ENCODE data around the gene TCF4. TPM values are rescaled to one million over a fixed set of nuclear protein-coding genes. Genes with fewer than 3 reads are reported as not detected.

Gene TCF4
- total RNA-seq, 1 donor from 2014 or later, result 143 TPM

GRCh38 chr18:55557211-55557610 lies 30.8 kb downstream of the TCF4 start:
- H3K9me3 ChIP-seq, result no peaks in the 10 kb centered on the region
- no peaks in the 10 kb centered on the region for H3K27me3 ChIP-seq
- intact Hi-C loops (cut with DNase I), result no loop called here
- H3K36me3 ChIP-seq, result no peaks in the 10 kb centered on the region
- H3K27ac ChIP-seq, result no peak overlapping the region
- no peak for TF ChIP-seq CTCF (IDR thresholded peaks at IDR 0.05)
- no peak overlapping the region for H3K4me3 ChIP-seq
- ATAC-seq, result no peak
- DNase-seq, result no peak
- H3K4me1 ChIP-seq, result no peaks in the 10 kb centered on the region

- no peak for TF ChIP-seq CTCF (IDR thresholded peaks at IDR 0.05)
- no peaks in the 10 kb centered on the region for H3K36me3 ChIP-seq
- no peaks in the 10 kb centered on the region for H3K27me3 ChIP-seq
- H3K27ac ChIP-seq, result no peak overlapping the region
- DNase-seq (no peak), ATAC-seq (no peak)
- intact Hi-C loops (cut with DNase I), result no loop called here
- no peak overlapping the region for H3K4me3 ChIP-seq
- no peaks in the 10 kb centered on the region for H3K9me3 ChIP-seq
- no peaks in the 10 kb centered on the region for H3K4me1 ChIP-seq
Measured at GRCh38 chr18:55555395-55556027, 32.5 kb downstream of the TCF4 start.

- ATAC-seq (no peak), DNase-seq (no peak)
- H3K4me3 ChIP-seq, result no peak overlapping the region
- intact Hi-C loops (cut with DNase I), result no loop called here
- no peaks in the 10 kb centered on the region for H3K9me3 ChIP-seq
- H3K27me3 ChIP-seq, result no peaks in the 10 kb centered on the region
- TF ChIP-seq CTCF (IDR thresholded peaks at IDR 0.05), result no peak
- no peak overlapping the region for H3K27ac ChIP-seq
- no peaks in the 10 kb centered on the region for H3K36me3 ChIP-seq
- no peaks in the 10 kb centered on the region for H3K4me1 ChIP-seq
Measured at GRCh38 chr18:55552526-55553189, 35.3 kb downstream of the TCF4 start.

- H3K36me3 ChIP-seq, result no peaks in the 10 kb centered on the region
- no peak overlapping the region for H3K4me3 ChIP-seq
- no peak overlapping the region for H3K27ac ChIP-seq
- ATAC-seq (no peak), DNase-seq (no peak)
- H3K27me3 ChIP-seq, result no peaks in the 10 kb centered on the region
- no peaks in the 10 kb centered on the region for H3K4me1 ChIP-seq
- intact Hi-C loops (cut with DNase I), result no loop called here
- no peaks in the 10 kb centered on the region for H3K9me3 ChIP-seq
- no peak for TF ChIP-seq CTCF (IDR thresholded peaks at IDR 0.05)
Measured at GRCh38 chr18:55551227-55551626, 36.8 kb downstream of the TCF4 start.

- no peak overlapping the region for H3K4me3 ChIP-seq
- DNase-seq, result no peak
- no peak for TF ChIP-seq CTCF (IDR thresholded peaks at IDR 0.05)
Measured at GRCh38 chr18:55550471-55550870, 37.5 kb downstream of the TCF4 start.

More at GRCh38 chr18:55550471-55550870, 37.5 kb downstream of the TCF4 start:
- intact Hi-C loops (cut with DNase I), result no loop called here
- no peak overlapping the region for H3K27ac ChIP-seq
- no peaks in the 10 kb centered on the region for H3K36me3 ChIP-seq
- H3K4me1 ChIP-seq, result no peaks in the 10 kb centered on the region
- H3K9me3 ChIP-seq, result no peaks in the 10 kb centered on the region
- no peak for ATAC-seq
- H3K27me3 ChIP-seq, result no peaks in the 10 kb centered on the region
